SU-DHL-6 (cell line): Measurements from ENCODE around the gene ALK.

ENCODE experiments used
- H2AFZ ChIP-seq: fragments of 200-600 bp; sonication (generic); 2 replicates; pipeline ENCODE4 v1.6.1; 2014; ENCODE audit warnings: low read depth, mild to moderate bottlenecking, moderate library complexity, mixed read lengths, antibody characterized with exemption, low read length; ENCODE audit not compliant: severe bottlenecking
- H3F3A ChIP-seq: fragments of 200-600 bp; shearing (Covaris generic); 2 replicates; pipeline ENCODE4 v1.6.0; 2016; ENCODE audit warnings: antibody characterized with exemption, mild to moderate bottlenecking; ENCODE audit not compliant: insufficient read depth
- H3K27ac ChIP-seq: fragments of 200-600 bp; sonication (generic); 2 replicates; pipeline ENCODE4 v1.5.1; 2016; ENCODE audit warnings: low read depth, mild to moderate bottlenecking, low read length, moderate library complexity, mixed read lengths
- H3K27me3 ChIP-seq: fragments of 200-600 bp; sonication (generic), shearing (Covaris generic); 2 replicates; pipeline ENCODE4 v1.6.0; 2014; ENCODE audit warnings: mild to moderate bottlenecking, low read length
- H3K36me3 ChIP-seq: fragments of 200-600 bp; sonication (generic); 2 replicates; pipeline ENCODE4 v1.6.1; 2014; ENCODE audit warnings: mild to moderate bottlenecking, low read length, mixed read lengths
- H3K4me2 ChIP-seq: fragments of 300-600, 200-600 bp; shearing (Covaris generic), sonication (generic); 2 replicates; pipeline ENCODE4 v1.6.0; 2014; ENCODE audit warnings: low read length, low read depth, mild to moderate bottlenecking; ENCODE audit not compliant: poor library complexity, severe bottlenecking
- H3K4me3 ChIP-seq: fragments of 200-600 bp; sonication (generic); 2 replicates; pipeline ENCODE4 v1.5.1; 2014; ENCODE audit warnings: antibody characterized with exemption, low read length, mild to moderate bottlenecking, mixed read lengths; ENCODE audit not compliant: insufficient read depth, poor library complexity, severe bottlenecking
- H3K79me2 ChIP-seq: fragments of 200-600 bp; sonication (generic); 2 replicates; pipeline ENCODE4 v1.6.1; 2014; ENCODE audit warnings: mild to moderate bottlenecking, low read length, moderate library complexity; ENCODE audit not compliant: insufficient read depth
- H3K9ac ChIP-seq: fragments of 200-600 bp; sonication (generic); 2 replicates; pipeline ENCODE4 v1.7.0; 2014; ENCODE audit warnings: mild to moderate bottlenecking, low read length
- H3K9me2 ChIP-seq: fragments of 200-600 bp; sonication (generic); replicated peaks from 2 replicates; pipeline ENCODE4 v1.6.1; 2014; ENCODE audit warnings: low read length; ENCODE audit not compliant: insufficient read depth
- H3K9me3 ChIP-seq: fragments of 200-600 bp; sonication (generic); 2 replicates; pipeline ENCODE4 v1.6.1; 2014; ENCODE audit warnings: low read length, mixed read lengths; ENCODE audit not compliant: insufficient read depth
- H4K20me1 ChIP-seq: fragments of 200-600 bp; sonication (generic); 2 replicates; pipeline ENCODE4 v1.6.1; 2014; ENCODE audit warnings: low read depth, mild to moderate bottlenecking, antibody characterized with exemption, low read length, moderate library complexity, mixed read lengths
- CTCF ChIP-seq: fragments of 200-600 bp; sonication (generic); IDR thresholded peaks from one replicate; pipeline ENCODE4 v1.5.1; 2017; ENCODE audit warnings: antibody characterized with exemption, mild to moderate bottlenecking, low read length, moderate library complexity; ENCODE audit not compliant: insufficient read depth, poor library complexity, severe bottlenecking
- EZH2phosphoT487 ChIP-seq: fragments of 200-600 bp; sonication (generic), shearing (Covaris generic); conservative IDR thresholded peaks from 2 replicates; pipeline ENCODE4 v1.6.1; 2018; ENCODE audit warnings: mild to moderate bottlenecking, antibody characterized with exemption, low read length, moderate library complexity, mixed read lengths

Gene ALK

GRCh38 chr2:29586919-29587318 is 334.5 kb downstream of the ALK start:
- no peaks in the 10 kb centered on the region for H4K20me1 ChIP-seq
- H3K36me3 ChIP-seq = no peaks in the 10 kb centered on the region
- H3K4me3 ChIP-seq = no peak overlapping the region
- H3K27me3 ChIP-seq = no peaks in the 10 kb centered on the region
- no peak overlapping the region for H3K9ac ChIP-seq
- H3K9me2 ChIP-seq = no peaks in the 10 kb centered on the region
- H3K9me3 ChIP-seq = no peaks in the 10 kb centered on the region
- no peaks in the 10 kb centered on the region for H3F3A ChIP-seq
- no peak overlapping the region for H3K4me2 ChIP-seq
- H2AFZ ChIP-seq = no peak overlapping the region
- H3K27ac ChIP-seq = no peak overlapping the region
- no peaks in the 10 kb centered on the region for H3K79me2 ChIP-seq
- TF ChIP-seq EZH2phosphoT487 (no peak), CTCF (no peak)

- no peak overlapping the region for H3K9ac ChIP-seq
- no peak overlapping the region for H3K27ac ChIP-seq
- H2AFZ ChIP-seq = no peak overlapping the region
- H3K9me3 ChIP-seq = no peaks in the 10 kb centered on the region
- no peaks in the 10 kb centered on the region for H3K9me2 ChIP-seq
- H3K36me3 ChIP-seq = no peaks in the 10 kb centered on the region
- H4K20me1 ChIP-seq = no peaks in the 10 kb centered on the region
- no peak for TF ChIP-seq EZH2phosphoT487
- no peak for TF ChIP-seq CTCF
- no peaks in the 10 kb centered on the region for H3K79me2 ChIP-seq
- no peaks in the 10 kb centered on the region for H3F3A ChIP-seq
- H3K4me3 ChIP-seq = no peak overlapping the region
- H3K27me3 ChIP-seq = no peaks in the 10 kb centered on the region
- no peak overlapping the region for H3K4me2 ChIP-seq
Measured at GRCh38 chr2:29583548-29584156, 337.7 kb downstream of the ALK start.

- no peak for TF ChIP-seq EZH2phosphoT487
- TF ChIP-seq CTCF = no peak
- H3K4me2 ChIP-seq = no peak overlapping the region
- no peaks in the 10 kb centered on the region for H3K79me2 ChIP-seq
- no peaks in the 10 kb centered on the region for H3F3A ChIP-seq
- H3K9me3 ChIP-seq = no peaks in the 10 kb centered on the region
- H3K9me2 ChIP-seq = no peaks in the 10 kb centered on the region
- no peak overlapping the region for H3K9ac ChIP-seq
- no peak overlapping the region for H2AFZ ChIP-seq
- no peak overlapping the region for H3K4me3 ChIP-seq
- H4K20me1 ChIP-seq = no peaks in the 10 kb centered on the region
- no peaks in the 10 kb centered on the region for H3K27me3 ChIP-seq
- H3K27ac ChIP-seq = no peak overlapping the region
- H3K36me3 ChIP-seq = no peaks in the 10 kb centered on the region
Measured at GRCh38 chr2:29583104-29583503, 338.3 kb downstream of the ALK start.
